HEK293 (cell line): Measurements from ENCODE around the gene EYS.

Source experiments
- CTCF ChIA-PET: fragments of 350-600 bp; formaldehyde crosslinking; extraction: SDS; loops from one replicate; lab custom pipeline; 2021; ENCODE audit warnings: antibody characterized with exemption; lab: Yijun Ruan, JAX
- POLR2A ChIA-PET: fragments of 300-600 bp; formaldehyde crosslinking; extraction: SDS; loops from one replicate; lab custom pipeline; 2020; ENCODE audit warnings: antibody characterized with exemption, inconsistent platforms; lab: Yijun Ruan, JAX
- H3K27ac ChIP-seq: fragments of 200-500 bp; sonication (Bioruptor generic); 2 replicates; pipeline ENCODE4 v1.5.1; 2014; ENCODE audit warnings: low read depth, low read length, control low read depth, inconsistent platforms; ENCODE audit errors: extremely low read depth
- H3K36me3 ChIP-seq, 2 experiments: fragments of 200-500 bp in 1 of 2; sonication (Bioruptor generic) in 1 of 2; 1 replicate in 1 of 2; 2 replicates in 1 of 2; pipeline ENCODE4 v1.5.1; 2014 to 2017; ENCODE audit warnings: inconsistent platforms in 2 of 2, low read length in 2 of 2; ENCODE audit not compliant: control insufficient read depth in 2 of 2, insufficient read depth in 1 of 2
- H3K4me1 ChIP-seq: fragments of 200-500 bp; sonication (Bioruptor generic); 2 replicates; pipeline ENCODE4 v1.5.1; 2014; ENCODE audit warnings: mild to moderate bottlenecking, low read length, inconsistent platforms; ENCODE audit not compliant: control insufficient read depth, insufficient read depth
- H3K4me3 ChIP-seq: 2 replicates; pipeline ENCODE4 v1.5.1; 2011; ENCODE audit warnings: low read depth, mild to moderate bottlenecking, control low read depth, low read length, moderate library complexity
- H3K9me3 ChIP-seq: fragments of 200-500 bp; sonication (Bioruptor generic); 2 replicates; pipeline ENCODE4 v1.5.1; 2014; ENCODE audit warnings: low read depth, low read length, inconsistent platforms; ENCODE audit not compliant: control insufficient read depth, insufficient read depth
- KLF7 ChIP-seq: fragments of 450-650 bp; formaldehyde crosslinking; IDR thresholded peaks from 2 replicates; pipeline ENCODE4 v1.5.1; 2016; ENCODE audit warnings: missing biosample characterization, missing genetic modification characterization, borderline replicate concordance
- KLF8 ChIP-seq: fragments of 450-650 bp; formaldehyde crosslinking; IDR thresholded peaks from 2 replicates; pipeline ENCODE4 v1.5.1; 2016; ENCODE audit warnings: missing biosample characterization, missing genetic modification characterization
- ZFP3 ChIP-seq: fragments of 450-650 bp; formaldehyde crosslinking; IDR thresholded peaks from 2 replicates; pipeline ENCODE4 v1.5.1; 2016; ENCODE audit warnings: low read depth, missing biosample characterization, missing genetic modification characterization
- ZFP37 ChIP-seq: fragments of 450-650 bp; formaldehyde crosslinking; IDR thresholded peaks from 2 replicates; pipeline ENCODE4 v1.5.1; 2016; ENCODE audit warnings: missing biosample characterization, missing genetic modification characterization
- ZNF121 ChIP-seq: fragments of 450-650 bp; formaldehyde crosslinking; IDR thresholded peaks from 2 replicates; pipeline ENCODE4 v1.5.1; 2016; ENCODE audit warnings: missing biosample characterization, missing genetic modification characterization
- ZNF155 ChIP-seq: fragments of 450-650 bp; formaldehyde crosslinking; IDR thresholded peaks from 2 replicates; pipeline ENCODE4 v1.5.1; 2016; ENCODE audit warnings: missing biosample characterization, missing genetic modification characterization
- ZNF175 ChIP-seq: fragments of 450-650 bp; formaldehyde crosslinking; IDR thresholded peaks from 2 replicates; pipeline ENCODE4 v1.5.1; 2016; ENCODE audit warnings: missing biosample characterization, missing genetic modification characterization
- ZNF214 ChIP-seq: fragments of 450-650 bp; formaldehyde crosslinking; IDR thresholded peaks from 2 replicates; pipeline ENCODE4 v1.5.1; 2017; ENCODE audit warnings: missing biosample characterization, mild to moderate bottlenecking, missing genetic modification characterization, borderline replicate concordance
- ZNF248 ChIP-seq: fragments of 450-650 bp; formaldehyde crosslinking; IDR thresholded peaks from 2 replicates; pipeline ENCODE4 v1.5.1; 2017; ENCODE audit warnings: missing biosample characterization, missing genetic modification characterization
- ZNF302 ChIP-seq: fragments of 450-650 bp; formaldehyde crosslinking; IDR thresholded peaks from 2 replicates; pipeline ENCODE4 v1.5.1; 2016; ENCODE audit warnings: missing biosample characterization, missing genetic modification characterization, low read depth
- ZNF324 ChIP-seq: fragments of 450-650 bp; formaldehyde crosslinking; IDR thresholded peaks from 2 replicates; pipeline ENCODE4 v1.5.1; 2016; ENCODE audit warnings: missing biosample characterization, missing genetic modification characterization
- ZNF391 ChIP-seq: fragments of 450-650 bp; formaldehyde crosslinking; IDR thresholded peaks from 2 replicates; pipeline ENCODE4 v1.5.1; 2016; ENCODE audit warnings: low read depth, missing biosample characterization, missing genetic modification characterization, borderline replicate concordance
- ZNF433 ChIP-seq: fragments of 450-650 bp; formaldehyde crosslinking; IDR thresholded peaks from 2 replicates; pipeline ENCODE4 v1.5.1; 2016; ENCODE audit warnings: missing biosample characterization, missing genetic modification characterization, low read depth
- ZNF549 ChIP-seq: fragments of 450-650 bp; IDR thresholded peaks from 2 replicates; pipeline ENCODE4 v1.5.1; 2018; ENCODE audit warnings: missing biosample characterization, missing genetic modification characterization, mild to moderate bottlenecking, inconsistent platforms, moderate library complexity
- ZNF596 ChIP-seq: fragments of 450-650 bp; IDR thresholded peaks from 2 replicates; pipeline ENCODE4 v1.5.0; 2018; ENCODE audit warnings: missing biosample characterization, mild to moderate bottlenecking, missing genetic modification characterization, moderate library complexity
- ZNF654 ChIP-seq: fragments of 450-650 bp; formaldehyde crosslinking; IDR thresholded peaks from 2 replicates; pipeline ENCODE4 v1.5.1; 2016; ENCODE audit warnings: low read depth, missing biosample characterization, missing genetic modification characterization
- ZNF660 ChIP-seq: fragments of 450-650 bp; IDR thresholded peaks from 2 replicates; pipeline ENCODE4 v1.5.1; 2018; ENCODE audit warnings: missing biosample characterization, mild to moderate bottlenecking, missing genetic modification characterization
- ZNF791 ChIP-seq: fragments of 450-650 bp; formaldehyde crosslinking; IDR thresholded peaks from 2 replicates; pipeline ENCODE4 v1.5.1; 2016; ENCODE audit warnings: missing biosample characterization, missing genetic modification characterization
- ZNF830 ChIP-seq: fragments of 450-650 bp; IDR thresholded peaks from 2 replicates; pipeline ENCODE4 v1.5.0; 2018; ENCODE audit warnings: missing biosample characterization, missing genetic modification characterization, low read depth, mild to moderate bottlenecking, moderate library complexity
- ZNF843 ChIP-seq: fragments of 450-650 bp; formaldehyde crosslinking; IDR thresholded peaks from 2 replicates; pipeline ENCODE4 v1.5.1; 2016; ENCODE audit warnings: missing biosample characterization, missing genetic modification characterization
- TF ChIP-seq, protein P1 (sequence below): fragments of 450-650 bp; formaldehyde crosslinking; IDR thresholded peaks from 2 replicates; pipeline ENCODE4 v1.5.1; 2016; ENCODE audit warnings: missing biosample characterization, missing genetic modification characterization
- TF ChIP-seq, protein P2 (sequence below): fragments of 450-650 bp; formaldehyde crosslinking; IDR thresholded peaks from 2 replicates; pipeline ENCODE4 v1.5.1; 2016; ENCODE audit warnings: missing biosample characterization, missing genetic modification characterization

The EYS gene

DNA sequence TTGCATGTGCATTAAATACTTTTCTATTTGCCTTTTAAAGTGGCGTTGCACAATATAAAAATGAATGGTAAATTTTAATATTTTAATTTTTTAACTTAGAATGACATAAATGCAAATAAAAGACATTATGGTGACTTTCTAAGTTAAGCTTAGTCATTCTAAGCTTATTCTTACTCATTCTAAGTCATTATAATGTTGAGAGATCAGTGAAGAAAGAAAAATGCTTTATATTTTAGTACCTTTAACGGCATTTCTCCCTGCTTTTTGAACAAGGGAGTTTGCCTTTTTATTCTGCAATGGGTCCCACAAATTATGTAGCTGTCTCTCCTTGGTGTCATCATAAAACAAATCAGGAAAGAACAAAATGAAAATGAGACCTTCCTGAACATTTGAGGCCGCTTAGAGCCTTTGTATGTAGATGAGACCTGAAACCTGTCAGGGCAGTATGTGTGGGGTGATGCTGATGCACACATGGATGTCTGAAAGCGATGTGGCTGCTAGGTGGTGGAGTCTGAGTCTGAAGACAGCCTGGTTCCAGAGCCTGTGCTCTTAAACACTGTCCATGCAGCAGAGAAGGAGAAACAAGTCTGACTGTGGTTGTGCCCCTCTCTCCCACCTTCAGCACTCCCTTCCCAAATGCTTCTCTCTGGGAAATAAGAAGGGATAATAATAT lies 1913.4 kb downstream of the EYS start (continued):
- TF ChIP-seq, protein P1, sequence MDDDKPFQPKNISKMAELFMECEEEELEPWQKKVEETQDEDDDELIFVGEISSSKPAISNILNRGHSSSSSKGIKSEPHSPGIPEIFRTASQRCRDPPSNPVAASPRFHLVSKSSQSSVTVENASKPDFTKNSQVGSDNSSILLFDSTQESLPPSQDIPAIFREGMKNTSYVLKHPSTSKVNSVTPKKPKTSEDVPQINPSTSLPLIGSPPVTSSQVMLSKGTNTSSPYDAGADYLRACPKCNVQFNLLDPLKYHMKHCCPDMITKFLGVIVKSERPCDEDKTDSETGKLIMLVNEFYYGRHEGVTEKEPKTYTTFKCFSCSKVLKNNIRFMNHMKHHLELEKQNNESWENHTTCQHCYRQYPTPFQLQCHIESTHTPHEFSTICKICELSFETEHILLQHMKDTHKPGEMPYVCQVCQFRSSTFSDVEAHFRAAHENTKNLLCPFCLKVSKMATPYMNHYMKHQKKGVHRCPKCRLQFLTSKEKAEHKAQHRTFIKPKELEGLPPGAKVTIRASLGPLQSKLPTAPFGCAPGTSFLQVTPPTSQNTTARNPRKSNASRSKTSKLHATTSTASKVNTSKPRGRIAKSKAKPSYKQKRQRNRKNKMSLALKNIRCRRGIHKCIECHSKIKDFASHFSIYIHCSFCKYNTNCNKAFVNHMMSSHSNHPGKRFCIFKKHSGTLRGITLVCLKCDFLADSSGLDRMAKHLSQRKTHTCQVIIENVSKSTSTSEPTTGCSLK: no peak

DNA sequence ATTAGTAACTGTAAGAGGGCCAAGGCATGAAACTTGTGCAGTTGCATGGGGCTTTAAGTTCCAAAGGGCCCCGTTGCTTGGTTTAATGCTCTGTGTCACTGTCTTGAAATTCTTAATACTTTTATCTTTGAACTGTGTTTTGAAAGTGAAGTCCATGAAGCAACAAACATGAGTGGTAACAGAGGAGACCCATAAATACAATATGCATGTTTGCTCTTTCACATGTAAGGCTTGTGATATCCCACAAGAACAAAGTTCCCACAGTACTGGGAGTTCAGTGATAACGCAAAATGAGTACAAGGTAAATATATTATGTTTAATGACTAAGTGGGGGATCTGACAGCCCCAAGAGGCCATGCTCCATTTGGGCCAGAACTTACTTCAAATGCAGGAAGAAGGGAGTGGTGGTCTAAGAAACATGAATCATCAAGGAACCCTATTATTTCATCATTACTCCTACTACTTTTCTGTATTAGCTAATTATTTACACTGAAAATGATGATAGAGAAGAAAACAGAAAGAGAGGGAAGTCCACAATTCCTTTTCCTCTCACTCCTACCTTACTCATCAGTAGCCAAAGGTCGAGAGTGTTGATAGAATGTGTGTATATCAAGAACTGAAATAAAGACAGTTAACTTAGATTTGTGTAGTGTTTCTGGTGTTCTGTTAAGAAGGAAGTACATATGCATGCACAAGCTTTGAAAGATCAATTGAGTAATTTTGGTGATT lies 1914.1 kb downstream of the EYS start:
- POLR2A ChIA-PET: no interaction called here
- no peak for TF ChIP-seq KLF7 (tag by site-specific recombination)
- no peak for TF ChIP-seq KLF8 (tag by site-specific recombination)
- TF ChIP-seq ZNF214 (tag by site-specific recombination): no peak
- no peak for TF ChIP-seq ZNF155 (tag by site-specific recombination)
- no peak for TF ChIP-seq ZFP3
- TF ChIP-seq ZNF302 (tag by site-specific recombination): no peak
- TF ChIP-seq ZNF433 (tag by site-specific recombination): no peak
- no peak for TF ChIP-seq ZNF654 (tag by site-specific recombination)
- no peak for TF ChIP-seq ZNF391 (tag by site-specific recombination)
- no peak for TF ChIP-seq ZNF549
- TF ChIP-seq ZNF175 (tag by site-specific recombination): no peak
- no peak for TF ChIP-seq ZNF843 (tag by site-specific recombination)
- TF ChIP-seq ZNF121 (tag by site-specific recombination): no peak
- TF ChIP-seq ZNF596: no peak
- no peak for TF ChIP-seq ZNF660
- no peak for TF ChIP-seq ZNF324
- no peaks in the 10 kb centered on the region for H3K4me1 ChIP-seq
- H3K9me3 ChIP-seq: no peaks in the 10 kb centered on the region
- no peak overlapping the region for H3K4me3 ChIP-seq
- no peak overlapping the region for H3K27ac ChIP-seq
- H3K36me3 ChIP-seq: no peaks in the 10 kb centered on the region
- CTCF ChIA-PET: interaction anchor here (1.2 to 1.8 kb wide), 1 partner anchor 10 kb away, joined by 4 read pairs; no protein-coding TSS in a partner anchor

DNA sequence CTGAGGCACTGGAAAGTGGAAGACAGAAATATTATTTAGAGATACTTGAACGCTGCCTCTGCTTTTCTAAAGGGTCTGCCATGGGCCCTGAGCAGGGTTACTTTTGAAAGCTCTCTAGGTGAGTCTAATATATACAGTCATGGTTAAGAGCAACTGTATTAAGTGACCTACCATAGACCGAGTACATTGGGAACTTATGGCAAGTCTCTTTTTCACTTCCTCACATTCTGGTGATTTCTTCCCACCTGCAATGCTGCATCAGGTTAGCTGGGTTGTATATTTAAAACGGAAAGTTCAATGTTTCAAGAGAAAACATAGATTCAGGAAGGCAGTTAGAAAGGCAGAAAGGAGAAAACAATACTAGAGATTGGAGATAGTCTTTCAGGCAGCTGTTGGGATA lies 1916.7 kb downstream of the EYS start:
- no peaks in the 10 kb centered on the region for H3K36me3 ChIP-seq
- CTCF ChIA-PET: interaction anchor here (0.6 kb wide), 1 partner anchor 37 kb away, joined by 3 read pairs; no protein-coding TSS in a partner anchor
- no peaks in the 10 kb centered on the region for H3K4me1 ChIP-seq
- TF ChIP-seq ZNF791 (tag by site-specific recombination) (no peak), ZNF830 (tag by site-specific recombination) (no peak), ZNF248 (tag by site-specific recombination) (no peak), ZFP37 (tag by site-specific recombination) (no peak)
- TF ChIP-seq, protein P2, sequence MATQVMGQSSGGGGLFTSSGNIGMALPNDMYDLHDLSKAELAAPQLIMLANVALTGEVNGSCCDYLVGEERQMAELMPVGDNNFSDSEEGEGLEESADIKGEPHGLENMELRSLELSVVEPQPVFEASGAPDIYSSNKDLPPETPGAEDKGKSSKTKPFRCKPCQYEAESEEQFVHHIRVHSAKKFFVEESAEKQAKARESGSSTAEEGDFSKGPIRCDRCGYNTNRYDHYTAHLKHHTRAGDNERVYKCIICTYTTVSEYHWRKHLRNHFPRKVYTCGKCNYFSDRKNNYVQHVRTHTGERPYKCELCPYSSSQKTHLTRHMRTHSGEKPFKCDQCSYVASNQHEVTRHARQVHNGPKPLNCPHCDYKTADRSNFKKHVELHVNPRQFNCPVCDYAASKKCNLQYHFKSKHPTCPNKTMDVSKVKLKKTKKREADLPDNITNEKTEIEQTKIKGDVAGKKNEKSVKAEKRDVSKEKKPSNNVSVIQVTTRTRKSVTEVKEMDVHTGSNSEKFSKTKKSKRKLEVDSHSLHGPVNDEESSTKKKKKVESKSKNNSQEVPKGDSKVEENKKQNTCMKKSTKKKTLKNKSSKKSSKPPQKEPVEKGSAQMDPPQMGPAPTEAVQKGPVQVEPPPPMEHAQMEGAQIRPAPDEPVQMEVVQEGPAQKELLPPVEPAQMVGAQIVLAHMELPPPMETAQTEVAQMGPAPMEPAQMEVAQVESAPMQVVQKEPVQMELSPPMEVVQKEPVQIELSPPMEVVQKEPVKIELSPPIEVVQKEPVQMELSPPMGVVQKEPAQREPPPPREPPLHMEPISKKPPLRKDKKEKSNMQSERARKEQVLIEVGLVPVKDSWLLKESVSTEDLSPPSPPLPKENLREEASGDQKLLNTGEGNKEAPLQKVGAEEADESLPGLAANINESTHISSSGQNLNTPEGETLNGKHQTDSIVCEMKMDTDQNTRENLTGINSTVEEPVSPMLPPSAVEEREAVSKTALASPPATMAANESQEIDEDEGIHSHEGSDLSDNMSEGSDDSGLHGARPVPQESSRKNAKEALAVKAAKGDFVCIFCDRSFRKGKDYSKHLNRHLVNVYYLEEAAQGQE: no peak
- TF ChIP-seq, all 188 proteins: peak for 0
- no peak overlapping the region for H3K27ac ChIP-seq
- POLR2A ChIA-PET: no interaction called here
- H3K4me3 ChIP-seq: no peak overlapping the region
- no peaks in the 10 kb centered on the region for H3K9me3 ChIP-seq
